ENCODE data around the gene TXLNB. TPM values are rescaled to one million over a fixed set of nuclear protein-coding genes. Genes with fewer than 3 reads are reported as not detected.

The TXLNB gene
- under 1 TPM; 0.22 to 0.29 TPM for total RNA-seq

- Histone ChIP-seq H3K4me1 (no peaks in the 10 kb centered on the region), H3K27ac (peak within 1 kb of the TSS; percentile 78), H3K9ac (ENCODE audit: low read depth in 2 of 2, low read length in 2 of 2) (peak within 1 kb of the TSS in 1 of 2 donors; percentile 30), H3K9me3 (no peaks in the 10 kb centered on the region), H3K4me3 (no peak within 1 kb of the TSS), H3K36me3 (no peaks in the 10 kb centered on the region), H3K27me3 (no peaks in the 10 kb centered on the region)
- TF ChIP-seq, protein P1, sequence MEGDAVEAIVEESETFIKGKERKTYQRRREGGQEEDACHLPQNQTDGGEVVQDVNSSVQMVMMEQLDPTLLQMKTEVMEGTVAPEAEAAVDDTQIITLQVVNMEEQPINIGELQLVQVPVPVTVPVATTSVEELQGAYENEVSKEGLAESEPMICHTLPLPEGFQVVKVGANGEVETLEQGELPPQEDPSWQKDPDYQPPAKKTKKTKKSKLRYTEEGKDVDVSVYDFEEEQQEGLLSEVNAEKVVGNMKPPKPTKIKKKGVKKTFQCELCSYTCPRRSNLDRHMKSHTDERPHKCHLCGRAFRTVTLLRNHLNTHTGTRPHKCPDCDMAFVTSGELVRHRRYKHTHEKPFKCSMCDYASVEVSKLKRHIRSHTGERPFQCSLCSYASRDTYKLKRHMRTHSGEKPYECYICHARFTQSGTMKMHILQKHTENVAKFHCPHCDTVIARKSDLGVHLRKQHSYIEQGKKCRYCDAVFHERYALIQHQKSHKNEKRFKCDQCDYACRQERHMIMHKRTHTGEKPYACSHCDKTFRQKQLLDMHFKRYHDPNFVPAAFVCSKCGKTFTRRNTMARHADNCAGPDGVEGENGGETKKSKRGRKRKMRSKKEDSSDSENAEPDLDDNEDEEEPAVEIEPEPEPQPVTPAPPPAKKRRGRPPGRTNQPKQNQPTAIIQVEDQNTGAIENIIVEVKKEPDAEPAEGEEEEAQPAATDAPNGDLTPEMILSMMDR (IDR thresholded peaks at IDR 0.05) = no peak
- DNase-seq = peak; percentile 65
- intact Hi-C loops (cut with DNase I) = no loop called here
Observed at GRCh38 chr6:139291813-139292619, at the start of gene TXLNB. TXLNB (minus strand) TSS chr6:139291998; CDS start chr6:139288899, 3,099 bp downstream.

DNA sequence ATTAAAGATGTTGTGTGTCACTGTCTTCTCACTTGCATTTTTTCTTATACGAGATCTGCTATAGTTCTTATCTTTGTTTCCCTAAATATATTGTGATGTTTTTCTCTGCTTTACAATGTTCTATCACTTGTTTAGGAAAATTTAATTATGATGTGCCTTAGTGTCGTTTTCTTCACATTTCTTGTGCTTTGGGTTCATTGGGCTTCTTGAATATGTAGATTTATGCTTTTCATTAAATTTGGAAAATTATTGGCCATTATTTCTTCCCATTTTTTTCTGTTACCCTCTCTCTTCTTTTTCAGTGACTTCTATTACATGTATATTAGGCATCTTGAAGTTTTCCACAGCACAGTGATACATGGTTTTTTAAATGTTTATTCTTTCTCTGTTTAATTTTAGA is 49.3 kb upstream of the TXLNB start:
- H3K4me3 ChIP-seq = no peak overlapping the region
- H3K9ac ChIP-seq (ENCODE audit: low read depth in 2 of 2, low read length in 2 of 2) = no peak overlapping the region

GRCh38 chr6:139338795-139339194 is 47.0 kb upstream of the TXLNB start:
- intact Hi-C loops (cut with DNase I) = no loop called here
- no peak overlapping the region for H3K4me3 ChIP-seq
- DNase-seq = no peak
- TF ChIP-seq, protein P1 (IDR thresholded peaks at IDR 0.05) = no peak
- peak overlapping the region; percentile 40 for H3K27ac ChIP-seq
- no peaks in the 10 kb centered on the region for H3K9me3 ChIP-seq
- H3K9ac ChIP-seq (ENCODE audit: low read depth in 2 of 2, low read length in 2 of 2) = no peak overlapping the region
- H3K36me3 ChIP-seq = no peaks in the 10 kb centered on the region
- no peaks in the 10 kb centered on the region for H3K27me3 ChIP-seq
- no peaks in the 10 kb centered on the region for H3K4me1 ChIP-seq

More for the DNA sequence above, 49.3 kb upstream of the TXLNB start:
- H3K9me3 ChIP-seq = no peaks in the 10 kb centered on the region
- no peak overlapping the region for H3K27ac ChIP-seq
- intact Hi-C loops (cut with DNase I) = no loop called here
- H3K36me3 ChIP-seq = no peaks in the 10 kb centered on the region
- TF ChIP-seq, protein P1 (IDR thresholded peaks at IDR 0.05) = no peak
- DNase-seq = no peak
- H3K4me1 ChIP-seq = no peaks in the 10 kb centered on the region
- H3K27me3 ChIP-seq = no peaks in the 10 kb centered on the region

DNA sequence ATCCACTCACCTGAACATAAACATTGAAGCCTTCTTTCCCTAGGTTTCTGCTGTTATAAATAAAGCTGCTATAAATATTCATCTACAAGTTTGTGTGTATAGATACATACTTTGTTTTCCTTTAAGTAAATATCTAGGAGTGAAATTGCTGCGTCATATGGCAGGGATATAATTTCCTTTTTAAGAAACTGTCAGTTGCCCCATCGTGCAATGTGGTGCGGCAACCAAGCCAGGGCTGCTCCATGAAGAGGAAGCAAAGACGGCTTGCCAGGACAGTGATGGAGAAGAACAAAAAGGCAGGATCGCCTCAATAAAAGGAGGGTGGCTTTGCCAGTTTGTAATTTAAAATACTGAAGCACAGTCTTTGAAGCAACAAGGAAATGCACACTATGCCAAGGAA is 46.0 kb upstream of the TXLNB start:
- H3K27me3 ChIP-seq = no peaks in the 10 kb centered on the region
- intact Hi-C loops (cut with DNase I) = no loop called here
- no peaks in the 10 kb centered on the region for H3K4me1 ChIP-seq
- no peak for DNase-seq
- TF ChIP-seq, protein P1 (IDR thresholded peaks at IDR 0.05) = no peak
- no peak overlapping the region for H3K4me3 ChIP-seq
- H3K9ac ChIP-seq (ENCODE audit: low read depth in 2 of 2, low read length in 2 of 2) = no peak overlapping the region
- no peaks in the 10 kb centered on the region for H3K36me3 ChIP-seq
- H3K9me3 ChIP-seq = no peaks in the 10 kb centered on the region
- peak overlapping the region; percentile 40 for H3K27ac ChIP-seq

DNA sequence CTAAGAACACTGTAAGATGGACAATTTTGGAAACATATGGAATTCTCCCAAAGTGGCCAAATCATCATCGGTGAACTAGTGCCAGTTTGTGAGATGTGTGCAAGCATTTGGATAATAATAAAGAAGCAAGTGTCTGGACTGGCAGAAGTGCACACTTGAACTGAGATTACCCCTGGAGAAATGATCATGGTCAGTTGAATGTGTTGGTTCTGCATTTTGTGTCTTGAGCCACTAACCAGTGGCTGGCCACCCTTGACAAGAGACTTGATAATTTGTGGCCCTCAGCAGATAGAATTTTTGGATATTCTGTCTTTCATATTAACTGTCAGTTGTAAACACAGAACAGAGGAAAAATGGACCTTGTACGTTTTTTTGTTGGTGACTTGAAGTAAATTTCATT is 45.2 kb upstream of the TXLNB start:
- H3K9me3 ChIP-seq = no peaks in the 10 kb centered on the region
- H3K27ac ChIP-seq = no peak overlapping the region
- no peaks in the 10 kb centered on the region for H3K27me3 ChIP-seq
- no peaks in the 10 kb centered on the region for H3K36me3 ChIP-seq
- no peak overlapping the region for H3K4me3 ChIP-seq
- H3K4me1 ChIP-seq = no peaks in the 10 kb centered on the region
- DNase-seq = no peak
- intact Hi-C loops (cut with DNase I) = no loop called here
- H3K9ac ChIP-seq (ENCODE audit: low read depth in 2 of 2, low read length in 2 of 2) = no peak overlapping the region
- TF ChIP-seq, protein P1 (IDR thresholded peaks at IDR 0.05) = no peak

All from colonic mucosa (tissue), 4 donors.